ENCODE measurements around the gene TECPR2.

The TECPR2 gene

DNA sequence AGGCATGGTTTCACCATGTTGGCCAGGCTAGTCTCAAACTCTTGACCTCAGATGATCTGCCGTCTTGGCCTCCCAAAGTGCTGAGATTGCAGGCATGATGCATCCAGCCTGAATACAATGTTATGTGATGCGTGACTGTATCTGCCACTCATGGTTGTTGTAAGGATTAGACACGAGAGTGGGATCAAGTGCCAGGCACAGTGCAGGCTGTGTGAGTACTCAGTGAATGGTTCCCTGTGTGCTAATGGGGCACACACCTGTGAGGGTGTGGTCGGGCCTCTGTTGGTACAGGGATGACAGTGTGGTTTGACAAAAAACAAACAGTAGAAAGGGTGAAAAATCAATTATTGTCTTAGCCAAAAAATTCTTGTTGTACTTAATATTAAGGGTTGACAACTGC, 61.8 kb downstream of the TECPR2 start:
- DNase-seq (ENCODE audit: insufficient read length, low spot score): no peak
- TF ChIP-seq CTCF (IDR thresholded peaks at IDR 0.05; ENCODE audit: insufficient read depth, missing control alignments): no peak
- FAIRE-seq: no peak

DNA sequence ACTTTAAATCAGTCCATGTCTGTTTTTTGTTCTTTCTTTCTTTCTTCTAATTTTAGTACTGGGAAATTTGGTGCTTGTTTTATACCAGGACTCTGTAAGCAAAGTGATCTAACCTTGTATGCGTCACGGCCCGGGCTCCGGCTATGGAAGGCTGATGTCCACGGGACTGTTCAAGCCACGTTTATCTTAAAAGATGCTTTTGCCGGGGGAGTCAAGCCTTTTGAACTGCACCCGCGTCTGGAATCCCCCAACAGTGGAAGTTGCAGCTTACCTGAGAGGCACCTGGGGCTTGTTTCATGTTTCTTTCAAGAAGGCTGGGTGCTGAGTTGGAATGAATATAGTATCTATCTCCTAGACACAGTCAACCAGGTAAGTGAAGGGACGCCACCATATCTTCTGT, 62.2 kb downstream of the TECPR2 start:
- FAIRE-seq: no peak
- DNase-seq (ENCODE audit: insufficient read length, low spot score): no peak
- TF ChIP-seq CTCF (IDR thresholded peaks at IDR 0.05; ENCODE audit: insufficient read depth, missing control alignments): no peak

- TF ChIP-seq CTCF (IDR thresholded peaks at IDR 0.05; ENCODE audit: insufficient read depth, missing control alignments): no peak
- FAIRE-seq (no peak), DNase-seq (ENCODE audit: insufficient read length, low spot score) (no peak)
These were observed 64.1 kb downstream of the TECPR2 start for GRCh38 chr14:102426796-102427195.

DNA sequence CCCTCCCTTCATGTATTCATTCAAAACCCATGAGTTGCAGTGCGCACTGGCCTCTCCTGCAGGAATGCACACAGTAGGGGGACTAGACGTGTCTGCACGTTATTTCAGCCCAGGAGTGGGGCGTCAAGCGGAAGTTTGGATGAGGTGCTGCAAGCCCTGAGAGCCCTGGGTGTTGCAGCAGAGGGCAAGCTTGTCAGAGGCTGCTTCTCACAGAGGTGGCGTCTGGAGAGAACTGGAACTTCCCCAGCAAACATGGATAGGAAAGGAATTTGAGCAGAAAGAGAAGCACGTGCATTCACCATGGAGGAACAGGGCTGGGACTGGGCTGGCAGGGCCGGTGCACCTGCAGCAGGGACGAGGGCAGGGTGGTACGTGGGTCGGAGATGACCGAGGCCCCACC, 64.9 kb downstream of the TECPR2 start:
- no peak for FAIRE-seq
- TF ChIP-seq CTCF (IDR thresholded peaks at IDR 0.05; ENCODE audit: insufficient read depth, missing control alignments): no peak
- DNase-seq (ENCODE audit: insufficient read length, low spot score): no peak

- TF ChIP-seq CTCF (IDR thresholded peaks at IDR 0.05; ENCODE audit: insufficient read depth, missing control alignments): no peak
These were observed 67.6 kb downstream of the TECPR2 start for GRCh38 chr14:102430212-102430908.

DNA sequence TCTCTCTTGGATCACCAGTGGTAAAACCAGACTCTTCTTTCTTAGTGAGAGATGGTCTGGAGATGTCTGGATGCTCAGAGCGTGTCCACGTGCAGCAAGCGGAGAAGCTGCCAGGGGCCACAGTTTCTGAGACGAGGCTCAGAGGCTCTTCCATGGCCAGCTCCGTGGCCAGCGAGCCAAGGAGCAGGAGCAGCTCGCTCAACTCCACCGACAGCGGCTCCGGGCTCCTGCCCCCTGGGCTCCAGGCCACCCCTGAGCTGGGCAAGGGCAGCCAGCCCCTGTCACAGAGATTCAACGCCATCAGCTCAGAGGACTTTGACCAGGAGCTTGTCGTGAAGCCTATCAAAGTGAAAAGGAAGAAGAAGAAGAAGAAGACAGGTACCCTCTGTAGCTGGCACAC, 69.0 kb downstream of the TECPR2 start:
- DNase-seq (ENCODE audit: insufficient read length, low spot score) (no peak), FAIRE-seq (no peak)
- no peak for TF ChIP-seq CTCF (IDR thresholded peaks at IDR 0.05; ENCODE audit: insufficient read depth, missing control alignments)

More at GRCh38 chr14:102430212-102430908, 67.6 kb downstream of the TECPR2 start:
- FAIRE-seq: no peak
- DNase-seq (ENCODE audit: insufficient read length, low spot score): no peak

- no peak for TF ChIP-seq CTCF (IDR thresholded peaks at IDR 0.05; ENCODE audit: insufficient read depth, missing control alignments)
- FAIRE-seq (no peak), DNase-seq (ENCODE audit: insufficient read length, low spot score) (no peak)
These were observed 72.0 kb downstream of the TECPR2 start for GRCh38 chr14:102434647-102435175.

All from D721Med (cell line).